Loucy (cell line): Measurements from ENCODE around the gene ZMYND15.

Source experiments
- CTCF ChIP-seq: fragments of 200-600 bp; sonication (generic); conservative IDR thresholded peaks from 2 replicates; pipeline ENCODE4 v1.5.1; 2014; ENCODE audit warnings: mild to moderate bottlenecking, antibody characterized with exemption, low read length
- EZH2phosphoT487 ChIP-seq: fragments of 200-600 bp; IDR thresholded peaks from 2 replicates; pipeline ENCODE4 v1.6.1; 2018; ENCODE audit warnings: antibody characterized with exemption, mild to moderate bottlenecking, moderate library complexity, borderline replicate concordance

GRCh38 chr17:4715063-4715744 is 24.4 kb upstream of the ZMYND15 start:
- TF ChIP-seq CTCF (no peak), EZH2phosphoT487 (no peak)
